Loucy (cell line): ENCODE measurements around the gene MACROD2.

ENCODE experiments used
- H2AFZ ChIP-seq: fragments of 200-600 bp; sonication (generic); 2 replicates; pipeline ENCODE4 v1.6.0; 2016; ENCODE audit warnings: antibody characterized with exemption, mild to moderate bottlenecking, low read length, moderate library complexity
- H3F3A ChIP-seq: fragments of 200-600 bp; 2 replicates; pipeline ENCODE4 v1.6.0; 2016; ENCODE audit warnings: antibody characterized with exemption, low read depth, mild to moderate bottlenecking
- H3K27me3 ChIP-seq: fragments of 200-600 bp; sonication (generic); 2 replicates; pipeline ENCODE4 v1.6.1; 2014; ENCODE audit warnings: low read length, mild to moderate bottlenecking; ENCODE audit not compliant: insufficient read depth, poor library complexity, severe bottlenecking
- H3K36me3 ChIP-seq: fragments of 200-600 bp; sonication (generic); 2 replicates; pipeline ENCODE4 v1.6.1; 2016; ENCODE audit warnings: low read length; ENCODE audit not compliant: insufficient read depth
- H3K4me1 ChIP-seq: fragments of 200-600 bp; sonication (generic); 2 replicates; pipeline ENCODE4 v1.5.1; 2014; ENCODE audit warnings: low read length, mild to moderate bottlenecking; ENCODE audit not compliant: insufficient read depth, poor library complexity, severe bottlenecking
- H3K4me2 ChIP-seq: fragments of 200-600 bp; sonication (generic); 2 replicates; pipeline ENCODE4 v1.6.0; 2014; ENCODE audit warnings: antibody characterized with exemption, low read length, low read depth, mild to moderate bottlenecking; ENCODE audit not compliant: poor library complexity, severe bottlenecking
- H3K4me3 ChIP-seq: fragments of 200-600 bp; sonication (generic); 2 replicates; pipeline ENCODE4 v1.5.1; 2014; ENCODE audit warnings: low read length, mild to moderate bottlenecking, mixed read lengths; ENCODE audit not compliant: poor library complexity, severe bottlenecking
- H3K79me2 ChIP-seq: fragments of 200-600 bp; sonication (generic); 2 replicates; pipeline ENCODE4 v1.6.1; 2014; ENCODE audit warnings: low read length; ENCODE audit not compliant: insufficient read depth
- H3K9ac ChIP-seq: fragments of 200-600 bp; sonication (generic); 2 replicates; pipeline ENCODE4 v1.6.0; 2014; ENCODE audit warnings: mild to moderate bottlenecking, low read depth, low read length, moderate library complexity; ENCODE audit not compliant: poor library complexity, severe bottlenecking
- H3K9me2 ChIP-seq: fragments of 200-600 bp; sonication (generic); replicated peaks from 2 replicates; pipeline ENCODE4 v1.6.1; 2016; ENCODE audit warnings: low read depth, low read length, mixed read lengths
- H3K9me3 ChIP-seq: fragments of 200-600 bp; sonication (generic); 2 replicates; pipeline ENCODE4 v1.6.1; 2014; ENCODE audit warnings: mild to moderate bottlenecking, antibody characterized with exemption, low read length, low read depth; ENCODE audit not compliant: insufficient read depth
- H4K20me1 ChIP-seq: fragments of 200-600 bp; sonication (generic); 2 replicates; pipeline ENCODE4 v1.6.0; 2014; ENCODE audit warnings: antibody characterized with exemption, low read length, mild to moderate bottlenecking; ENCODE audit not compliant: insufficient read depth, poor library complexity, severe bottlenecking
- CTCF ChIP-seq: fragments of 200-600 bp; sonication (generic); conservative IDR thresholded peaks from 2 replicates; pipeline ENCODE4 v1.5.1; 2014; ENCODE audit warnings: mild to moderate bottlenecking, antibody characterized with exemption, low read length
- EZH2phosphoT487 ChIP-seq: fragments of 200-600 bp; IDR thresholded peaks from 2 replicates; pipeline ENCODE4 v1.6.1; 2018; ENCODE audit warnings: antibody characterized with exemption, mild to moderate bottlenecking, moderate library complexity, borderline replicate concordance

Gene MACROD2

GRCh38 chr20:14093652-14094051, 98.3 kb downstream of the MACROD2 start:
- TF ChIP-seq CTCF: no peak
- TF ChIP-seq EZH2phosphoT487: no peak
- Histone ChIP-seq H3K4me1 (no peaks in the 10 kb centered on the region), H3K9ac (no peak overlapping the region), H4K20me1 (no peaks in the 10 kb centered on the region), H3K9me2 (no peaks in the 10 kb centered on the region), H3F3A (no peaks in the 10 kb centered on the region), H2AFZ (no peak overlapping the region), H3K9me3 (no peaks in the 10 kb centered on the region), H3K36me3 (no peaks in the 10 kb centered on the region), H3K4me2 (no peak overlapping the region), H3K79me2 (no peaks in the 10 kb centered on the region), H3K4me3 (no peak overlapping the region), H3K27me3 (no peaks in the 10 kb centered on the region)

GRCh38 chr20:14098261-14098660, 102.9 kb downstream of the MACROD2 start:
- H3K9me3 ChIP-seq: no peaks in the 10 kb centered on the region
- H4K20me1 ChIP-seq: no peaks in the 10 kb centered on the region
- no peaks in the 10 kb centered on the region for H3K9me2 ChIP-seq
- H3K4me3 ChIP-seq: no peak overlapping the region
- no peak for TF ChIP-seq CTCF
- TF ChIP-seq EZH2phosphoT487: no peak
- no peaks in the 10 kb centered on the region for H3K27me3 ChIP-seq
- H3K4me1 ChIP-seq: no peaks in the 10 kb centered on the region
- H3F3A ChIP-seq: no peaks in the 10 kb centered on the region
- no peak overlapping the region for H3K9ac ChIP-seq
- no peaks in the 10 kb centered on the region for H3K36me3 ChIP-seq
- H2AFZ ChIP-seq: no peak overlapping the region
- no peak overlapping the region for H3K4me2 ChIP-seq
- H3K79me2 ChIP-seq: no peaks in the 10 kb centered on the region

GRCh38 chr20:14113416-14113815, 118.1 kb downstream of the MACROD2 start:
- Histone ChIP-seq H3K4me2 (no peak overlapping the region), H3K9me3 (no peaks in the 10 kb centered on the region), H3K4me3 (no peak overlapping the region), H2AFZ (no peak overlapping the region), H4K20me1 (no peaks in the 10 kb centered on the region), H3K27me3 (no peaks in the 10 kb centered on the region), H3F3A (no peaks in the 10 kb centered on the region), H3K79me2 (no peaks in the 10 kb centered on the region), H3K4me1 (no peaks in the 10 kb centered on the region), H3K9ac (no peak overlapping the region), H3K36me3 (no peaks in the 10 kb centered on the region), H3K9me2 (no peaks in the 10 kb centered on the region)
- TF ChIP-seq CTCF (no peak), EZH2phosphoT487 (no peak)
